Kidney (tissue), 14 donors: ENCODE results near the gene GRAMD4. TPM values are rescaled to one million over a fixed set of nuclear protein-coding genes. Genes with fewer than 3 reads are reported as not detected.

Experiments used
- DNase-seq, 5 donors: peaks; one replicate each; pipeline ENCODE4 v3.0.0-alpha.2; 2013 to 2020
- FAIRE-seq: peaks from 2 replicates; lab custom pipeline; 2012; peaks lifted over from hg19 to GRCh38; lab: Jason Lieb, UNC
- H3K27ac ChIP-seq, 2 donors: one replicate each; pipeline ENCODE4 v1.7.0; 2013; ENCODE audit warnings: low read depth in 2 of 2, low read length in 2 of 2, inconsistent platforms in 1 of 2
- H3K27me3 ChIP-seq: one replicate; pipeline ENCODE4 v1.7.1; 2013; ENCODE audit warnings: low read length, inconsistent platforms; ENCODE audit not compliant: control insufficient read depth, insufficient read depth
- H3K36me3 ChIP-seq, 3 donors: one replicate each; pipeline versions ENCODE4 v1.7.0 to v1.7.1; 2013; ENCODE audit warnings: low read length in 3 of 3, control low read depth in 1 of 3, inconsistent platforms in 1 of 3; ENCODE audit not compliant: insufficient read depth in 3 of 3, control insufficient read depth in 2 of 3
- H3K4me1 ChIP-seq, 3 donors: one replicate each; pipeline versions ENCODE4 v1.7.0 to v1.7.1; 2013; ENCODE audit warnings: low read length in 3 of 3, inconsistent platforms in 1 of 3, low read depth in 1 of 3; ENCODE audit not compliant: control insufficient read depth in 2 of 3, insufficient read depth in 2 of 3
- H3K4me3 ChIP-seq, 3 donors: one replicate each; pipeline versions ENCODE4 v1.7.0 to v1.8.1; 2013; ENCODE audit warnings: low read length in 3 of 3, control low read depth in 1 of 3, inconsistent platforms in 1 of 3
- H3K9ac ChIP-seq, 3 donors: one replicate each; pipeline versions ENCODE4 v1.7.0 to v1.7.1; 2013; ENCODE audit warnings: low read length in 3 of 3, control low read depth in 1 of 3, inconsistent platforms in 1 of 3
- H3K9me3 ChIP-seq, 3 donors: one replicate each; pipeline versions ENCODE4 v1.7.0 to v1.7.1; 2013; ENCODE audit warnings: low read length in 3 of 3, control low read depth in 1 of 3, inconsistent platforms in 1 of 3; ENCODE audit not compliant: control insufficient read depth in 2 of 3, insufficient read depth in 1 of 3
- CTCF ChIP-seq: IDR thresholded peaks from 3 replicates; pipeline ENCODE4 v1.5.1; 2012; ENCODE audit warnings: mild to moderate bottlenecking, moderate library complexity, borderline replicate concordance; ENCODE audit not compliant: insufficient read depth; ENCODE audit errors: extremely low read depth
- intact Hi-C: fragments of 100-400 bp; cut with DNase I; formaldehyde crosslinking; loops from one replicate; pipeline ENCODE4 v1.11.1; 2022
- polyA plus RNA-seq: library from polyadenylated mRNA; stranded (reverse); fragments of 350-450 nt; fragmentation: Illumina TruSeq; extraction: RNeasy Lipid Tissue Mini Kit (QIAGEN cat#74804); gene quantifications from one replicate; pipeline ENCODE4 v1.2.3, GENCODE V29; 2014; ENCODE audit warnings: low read depth, low replicate concordance; ENCODE audit not compliant: insufficient read depth
- total RNA-seq: library from RNA; stranded (reverse); fragmentation: NEBNext Ultra II Directional; extraction: Animal tissue kit (Norgen Biotek cat#: 25700); gene quantifications from one replicate; pipeline ENCODE4 v1.2.1, GENCODE V29; 2021
- donor health status: control.
- donor health status: control.
- donor health status: control.
- donor health status: control.
- donor health status: control.
- donor health status: DM: yes; HTN: yes; CAD: no.
- donor health status: Normal renal cell carcinoma (clear cell type).

GRAMD4 gene
- total and polyA plus RNA-seq, 2 donors from 2014 or later = 12.1 to 58.2 TPM

GRCh38 chr22:46666577-46667244 lies 46.5 kb downstream of the GRAMD4 start:
- H3K4me1 ChIP-seq = no peaks in the 10 kb centered on the region
- no peak for FAIRE-seq
- H3K27me3 ChIP-seq = no peaks in the 10 kb centered on the region
- DNase-seq = peak in 1 of 5 donors; percentile 66
- H3K4me3 ChIP-seq = no peak overlapping the region
- peaks cover 0 to 27% (median 7%) of the 10 kb centered on the region in 3 donors for H3K36me3 ChIP-seq
- intact Hi-C loops = no loop called here
- no peak overlapping the region for H3K9ac ChIP-seq
- H3K27ac ChIP-seq = no peak overlapping the region
- TF ChIP-seq CTCF = no peak
- H3K9me3 ChIP-seq = no peaks in the 10 kb centered on the region

- DNase-seq (peak in 1 of 5 donors; percentile 51), FAIRE-seq (no peak)
- no peak overlapping the region for H3K9ac ChIP-seq
- no peaks in the 10 kb centered on the region for H3K4me1 ChIP-seq
- peaks cover 0 to 27% (median 7%) of the 10 kb centered on the region in 3 donors for H3K36me3 ChIP-seq
- no peak overlapping the region for H3K27ac ChIP-seq
- no peak overlapping the region for H3K4me3 ChIP-seq
- intact Hi-C loops = no loop called here
- H3K27me3 ChIP-seq = no peaks in the 10 kb centered on the region
- no peaks in the 10 kb centered on the region for H3K9me3 ChIP-seq
- TF ChIP-seq CTCF = no peak
Measured at GRCh38 chr22:46667245-46667623, 47.0 kb downstream of the GRAMD4 start.

- Histone ChIP-seq H3K4me3 (no peak overlapping the region), H3K27me3 (no peaks in the 10 kb centered on the region), H3K27ac (no peak overlapping the region), H3K9me3 (no peaks in the 10 kb centered on the region), H3K36me3 (peaks cover 0 to 27% (median 7%) of the 10 kb centered on the region in 3 donors), H3K4me1 (no peaks in the 10 kb centered on the region), H3K9ac (no peak overlapping the region)
- TF ChIP-seq CTCF = no peak
- DNase-seq (no peak), FAIRE-seq (no peak)
- intact Hi-C loops = no loop called here
Measured at GRCh38 chr22:46668116-46668515, 47.9 kb downstream of the GRAMD4 start.
